ENCODE data around the gene DOCK11.

- TF ChIP-seq ZNF138 (CRISPR knock-in tag; conservative IDR thresholded peaks at IDR 0.05) (no peak), CTCF (IDR thresholded peaks at IDR 0.05) (no peak), E2F5 (CRISPR knock-in tag; IDR thresholded peaks at IDR 0.05) (no peak), MLX (CRISPR knock-in tag; IDR thresholded peaks at IDR 0.05) (no peak), ZBTB21 (CRISPR knock-in tag; IDR thresholded peaks at IDR 0.05; ENCODE audit: borderline replicate concordance) (no peak), NR1H2 (CRISPR knock-in tag; IDR thresholded peaks at IDR 0.05) (no peak), GRHL2 (CRISPR knock-in tag; IDR thresholded peaks at IDR 0.05; ENCODE audit: insufficient replicate concordance, severe bottlenecking) (no peak), ZNF121 (CRISPR knock-in tag; IDR thresholded peaks at IDR 0.05) (no peak), E2F1 (CRISPR knock-in tag; IDR thresholded peaks at IDR 0.05) (no peak), USF2 (CRISPR knock-in tag; IDR thresholded peaks at IDR 0.05) (no peak), ZNF425 (CRISPR knock-in tag; conservative IDR thresholded peaks at IDR 0.05) (no peak), MAX (CRISPR knock-in tag; IDR thresholded peaks at IDR 0.05) (no peak), E2F4 (CRISPR knock-in tag; IDR thresholded peaks at IDR 0.05; ENCODE audit: borderline replicate concordance, low read depth) (no peak)
These were observed 56.7 kb downstream of the DOCK11 start for GRCh38 chrX:118552121-118552900.
